Kidney (tissue), 14 donors: ENCODE data around the gene PKIG. TPM values are rescaled to one million over a fixed set of nuclear protein-coding genes. Genes with fewer than 3 reads are reported as not detected.
A peak's percentile ranks its signal among the peaks of the same experiment; 100 is the strongest.
"Not testable (repeated sequence)": the region's sequence is repeated elsewhere in the genome, so short reads cannot be mapped to it uniquely, and the experiment has no call there.

Source experiments
- DNase-seq, 5 donors: peaks; one replicate each; pipeline ENCODE4 v3.0.0-alpha.2; 2013 to 2020
- FAIRE-seq: peaks from 2 replicates; lab custom pipeline; 2012; peaks lifted over from hg19 to GRCh38; lab: Jason Lieb, UNC
- H3K27ac ChIP-seq, 2 donors: one replicate each; pipeline ENCODE4 v1.7.0; 2013; ENCODE audit warnings: low read depth in 2 of 2, low read length in 2 of 2, inconsistent platforms in 1 of 2
- H3K27me3 ChIP-seq: one replicate; pipeline ENCODE4 v1.7.1; 2013; ENCODE audit warnings: low read length, inconsistent platforms; ENCODE audit not compliant: control insufficient read depth, insufficient read depth
- H3K36me3 ChIP-seq, 3 donors: one replicate each; pipeline versions ENCODE4 v1.7.0 to v1.7.1; 2013; ENCODE audit warnings: low read length in 3 of 3, control low read depth in 1 of 3, inconsistent platforms in 1 of 3; ENCODE audit not compliant: insufficient read depth in 3 of 3, control insufficient read depth in 2 of 3
- H3K4me1 ChIP-seq, 3 donors: one replicate each; pipeline versions ENCODE4 v1.7.0 to v1.7.1; 2013; ENCODE audit warnings: low read length in 3 of 3, inconsistent platforms in 1 of 3, low read depth in 1 of 3; ENCODE audit not compliant: control insufficient read depth in 2 of 3, insufficient read depth in 2 of 3
- H3K4me3 ChIP-seq, 3 donors: one replicate each; pipeline versions ENCODE4 v1.7.0 to v1.8.1; 2013; ENCODE audit warnings: low read length in 3 of 3, control low read depth in 1 of 3, inconsistent platforms in 1 of 3
- H3K9ac ChIP-seq, 3 donors: one replicate each; pipeline versions ENCODE4 v1.7.0 to v1.7.1; 2013; ENCODE audit warnings: low read length in 3 of 3, control low read depth in 1 of 3, inconsistent platforms in 1 of 3
- H3K9me3 ChIP-seq, 3 donors: one replicate each; pipeline versions ENCODE4 v1.7.0 to v1.7.1; 2013; ENCODE audit warnings: low read length in 3 of 3, control low read depth in 1 of 3, inconsistent platforms in 1 of 3; ENCODE audit not compliant: control insufficient read depth in 2 of 3, insufficient read depth in 1 of 3
- intact Hi-C: fragments of 100-400 bp; cut with DNase I; formaldehyde crosslinking; loops from one replicate; pipeline ENCODE4 v1.11.1; 2022
- polyA plus RNA-seq: library from polyadenylated mRNA; stranded (reverse); fragments of 350-450 nt; fragmentation: Illumina TruSeq; extraction: RNeasy Lipid Tissue Mini Kit (QIAGEN cat#74804); gene quantifications from one replicate; pipeline ENCODE4 v1.2.3, GENCODE V29; 2014; ENCODE audit warnings: low read depth, low replicate concordance; ENCODE audit not compliant: insufficient read depth
- total RNA-seq: library from RNA; stranded (reverse); fragmentation: NEBNext Ultra II Directional; extraction: Animal tissue kit (Norgen Biotek cat#: 25700); gene quantifications from one replicate; pipeline ENCODE4 v1.2.1, GENCODE V29; 2021
- TF ChIP-seq, protein P1 (sequence below): IDR thresholded peaks from 3 replicates; pipeline ENCODE4 v1.5.1; 2012; ENCODE audit warnings: mild to moderate bottlenecking, moderate library complexity, borderline replicate concordance; ENCODE audit not compliant: insufficient read depth; ENCODE audit errors: extremely low read depth
- donor health status: control.
- donor health status: control.
- donor health status: control.
- donor health status: control.
- donor health status: control.
- donor health status: DM: yes; HTN: yes; CAD: no.
- donor health status: Normal renal cell carcinoma (clear cell type).

The PKIG gene
- total and polyA plus RNA-seq, 2 donors from 2014 or later, result 71.1 to 150 TPM

DNA sequence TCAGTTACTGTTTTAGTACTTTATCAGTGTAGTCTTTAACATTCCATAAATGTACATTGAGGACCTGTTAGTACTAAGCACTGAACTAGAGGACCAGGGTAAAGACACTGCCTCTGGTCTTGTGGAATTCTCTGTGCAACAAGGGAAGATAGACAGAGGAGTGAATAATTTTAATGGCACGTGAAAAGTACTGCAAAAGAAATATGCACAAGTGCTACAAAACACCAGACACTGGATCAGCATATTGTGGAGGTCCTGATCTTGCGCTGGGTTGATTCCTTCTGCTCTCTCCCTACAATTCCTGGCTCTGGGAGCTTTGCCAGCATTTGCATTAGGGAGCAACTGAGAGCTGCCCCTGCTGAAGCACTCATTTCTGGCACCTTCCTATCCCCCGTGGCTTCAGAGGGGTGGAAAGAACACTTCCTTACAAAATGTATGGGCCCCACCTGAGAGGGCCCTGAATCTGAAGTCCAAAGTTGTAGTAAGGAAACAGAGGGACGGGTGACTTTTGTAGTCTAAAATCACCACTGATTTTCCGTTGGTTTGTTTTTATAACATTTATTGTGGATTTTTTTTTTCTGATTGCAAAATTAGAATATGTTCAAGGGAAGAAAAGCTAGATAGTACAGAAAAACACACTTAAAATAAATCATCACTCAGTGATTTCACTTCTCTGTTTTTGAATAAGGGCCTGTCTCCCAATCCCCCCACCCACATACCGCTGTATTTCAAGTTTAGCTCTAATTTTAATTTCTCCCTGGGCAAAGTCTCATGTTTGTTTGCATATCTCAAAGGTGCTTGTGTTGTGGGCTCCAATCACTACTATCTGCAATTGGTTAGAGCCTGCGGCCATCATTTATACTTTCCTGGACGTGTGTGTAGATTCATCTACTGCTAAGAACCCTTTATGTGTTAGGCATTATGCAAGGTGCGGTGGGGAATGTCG lies 4.9 kb downstream of the PKIG start:
- no peak for FAIRE-seq
- TF ChIP-seq, protein P1, sequence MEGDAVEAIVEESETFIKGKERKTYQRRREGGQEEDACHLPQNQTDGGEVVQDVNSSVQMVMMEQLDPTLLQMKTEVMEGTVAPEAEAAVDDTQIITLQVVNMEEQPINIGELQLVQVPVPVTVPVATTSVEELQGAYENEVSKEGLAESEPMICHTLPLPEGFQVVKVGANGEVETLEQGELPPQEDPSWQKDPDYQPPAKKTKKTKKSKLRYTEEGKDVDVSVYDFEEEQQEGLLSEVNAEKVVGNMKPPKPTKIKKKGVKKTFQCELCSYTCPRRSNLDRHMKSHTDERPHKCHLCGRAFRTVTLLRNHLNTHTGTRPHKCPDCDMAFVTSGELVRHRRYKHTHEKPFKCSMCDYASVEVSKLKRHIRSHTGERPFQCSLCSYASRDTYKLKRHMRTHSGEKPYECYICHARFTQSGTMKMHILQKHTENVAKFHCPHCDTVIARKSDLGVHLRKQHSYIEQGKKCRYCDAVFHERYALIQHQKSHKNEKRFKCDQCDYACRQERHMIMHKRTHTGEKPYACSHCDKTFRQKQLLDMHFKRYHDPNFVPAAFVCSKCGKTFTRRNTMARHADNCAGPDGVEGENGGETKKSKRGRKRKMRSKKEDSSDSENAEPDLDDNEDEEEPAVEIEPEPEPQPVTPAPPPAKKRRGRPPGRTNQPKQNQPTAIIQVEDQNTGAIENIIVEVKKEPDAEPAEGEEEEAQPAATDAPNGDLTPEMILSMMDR, result no peak
- intact Hi-C loops, result no loop called here
- H3K27me3 ChIP-seq, result no peaks in the 10 kb centered on the region
- no peaks in the 10 kb centered on the region for H3K9me3 ChIP-seq
- no peak overlapping the region for H3K27ac ChIP-seq
- H3K9ac ChIP-seq, result no peak overlapping the region
- H3K4me1 ChIP-seq, result peaks cover 0 to 10% (median 7%) of the 10 kb centered on the region in 3 donors
- H3K36me3 ChIP-seq, result peaks cover 0 to 10% (median 7%) of the 10 kb centered on the region in 3 donors
- peak in 1 of 5 donors; percentile 30 for DNase-seq
- H3K4me3 ChIP-seq, result no peak overlapping the region

GRCh38 chr20:44588321-44588720 lies 5.9 kb downstream of the PKIG start:
- H3K9me3 ChIP-seq, H3K4me1 ChIP-seq, H3K4me3 ChIP-seq, H3K9ac ChIP-seq, H3K27ac ChIP-seq, DNase-seq, intact Hi-C loops, FAIRE-seq, H3K27me3 ChIP-seq: not testable (repeated sequence)
- peaks cover 0 to 13% (median 12%) of the 10 kb centered on the region in 3 donors for H3K36me3 ChIP-seq

DNA sequence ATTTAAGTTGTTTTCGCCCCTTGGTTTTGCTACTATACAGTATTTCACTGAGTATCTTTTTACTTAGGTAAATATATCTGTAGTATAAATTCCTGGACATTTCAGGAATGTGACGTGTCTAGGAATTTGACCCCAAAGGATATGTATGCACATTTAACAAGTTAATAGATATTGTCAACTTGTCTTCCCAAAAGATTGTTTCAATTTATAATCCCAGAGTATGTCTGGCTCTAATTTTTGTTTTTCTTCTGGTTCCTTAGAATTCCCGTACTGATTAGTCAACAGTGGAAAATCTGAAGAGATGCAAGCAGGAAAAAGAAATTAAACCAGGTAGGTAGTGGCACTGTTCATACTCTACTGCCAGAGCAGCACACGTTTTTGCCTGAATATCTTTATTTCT lies 7.2 kb downstream of the PKIG start:
- intact Hi-C loops, result no loop called here
- Histone ChIP-seq H3K9ac (no peak overlapping the region), H3K27me3 (no peaks in the 10 kb centered on the region), H3K4me1 (peaks cover 0 to 10% (median 0%) of the 10 kb centered on the region in 3 donors), H3K9me3 (no peaks in the 10 kb centered on the region), H3K36me3 (peaks cover 0 to 13% (median 12%) of the 10 kb centered on the region in 3 donors), H3K4me3 (no peak overlapping the region), H3K27ac (no peak overlapping the region)
- FAIRE-seq, result no peak
- DNase-seq, result no peak
- TF ChIP-seq, protein P1, result no peak
